Left ventricle myocardium inferior (tissue), 1 donor: ENCODE results near the gene ALOX15B. TPM values are rescaled to one million over a fixed set of nuclear protein-coding genes. Genes with fewer than 3 reads are reported as not detected.

Source experiments
- DNase-seq: peaks from one replicate; pipeline ENCODE4 v3.0.0-alpha.2; 2020
- H3K27ac ChIP-seq: fragments of 200-600 bp; replicated peaks from 2 replicates; pipeline ENCODE4 v1.8.0; 2021
- H3K27me3 ChIP-seq: fragments of 200-600 bp; 2 replicates; pipeline ENCODE4 v1.8.0; 2021; ENCODE audit warnings: low read depth
- H3K36me3 ChIP-seq: fragments of 200-600 bp; 2 replicates; pipeline ENCODE4 v1.8.0; 2021
- H3K4me1 ChIP-seq: fragments of 200-600 bp; 2 replicates; pipeline ENCODE4 v1.8.0; 2021
- H3K4me3 ChIP-seq: fragments of 200-600 bp; 2 replicates; pipeline ENCODE4 v1.8.0; 2021; ENCODE audit warnings: mild to moderate bottlenecking, moderate library complexity
- H3K9me3 ChIP-seq: fragments of 200-600 bp; replicated peaks from 2 replicates; pipeline ENCODE4 v1.8.0; 2021
- intact Hi-C: fragments of 100-400 bp; cut with micrococcal nuclease; formaldehyde crosslinking; loops from one replicate; pipeline ENCODE4 v1.11.0; 2022
- total RNA-seq: library from RNA; stranded (reverse); fragmentation: NEBNext Ultra II Directional; extraction: Animal tissue kit (Norgen Biotek cat#: 25700); gene quantifications from one replicate; pipeline ENCODE4 v1.2.1, GENCODE V29; 2021
- TF ChIP-seq, protein P1 (sequence below): fragments of 200-600 bp; IDR thresholded peaks from 2 replicates; pipeline ENCODE4 v1.8.0; 2021; ENCODE audit warnings: antibody characterized with exemption, mild to moderate bottlenecking, borderline replicate concordance
- donor health status: DM: no; HTN: yes; CAD: no; lungs with severe emphysema.

ALOX15B gene
- total RNA-seq, 1 donor from 2014 or later = not detected

DNA sequence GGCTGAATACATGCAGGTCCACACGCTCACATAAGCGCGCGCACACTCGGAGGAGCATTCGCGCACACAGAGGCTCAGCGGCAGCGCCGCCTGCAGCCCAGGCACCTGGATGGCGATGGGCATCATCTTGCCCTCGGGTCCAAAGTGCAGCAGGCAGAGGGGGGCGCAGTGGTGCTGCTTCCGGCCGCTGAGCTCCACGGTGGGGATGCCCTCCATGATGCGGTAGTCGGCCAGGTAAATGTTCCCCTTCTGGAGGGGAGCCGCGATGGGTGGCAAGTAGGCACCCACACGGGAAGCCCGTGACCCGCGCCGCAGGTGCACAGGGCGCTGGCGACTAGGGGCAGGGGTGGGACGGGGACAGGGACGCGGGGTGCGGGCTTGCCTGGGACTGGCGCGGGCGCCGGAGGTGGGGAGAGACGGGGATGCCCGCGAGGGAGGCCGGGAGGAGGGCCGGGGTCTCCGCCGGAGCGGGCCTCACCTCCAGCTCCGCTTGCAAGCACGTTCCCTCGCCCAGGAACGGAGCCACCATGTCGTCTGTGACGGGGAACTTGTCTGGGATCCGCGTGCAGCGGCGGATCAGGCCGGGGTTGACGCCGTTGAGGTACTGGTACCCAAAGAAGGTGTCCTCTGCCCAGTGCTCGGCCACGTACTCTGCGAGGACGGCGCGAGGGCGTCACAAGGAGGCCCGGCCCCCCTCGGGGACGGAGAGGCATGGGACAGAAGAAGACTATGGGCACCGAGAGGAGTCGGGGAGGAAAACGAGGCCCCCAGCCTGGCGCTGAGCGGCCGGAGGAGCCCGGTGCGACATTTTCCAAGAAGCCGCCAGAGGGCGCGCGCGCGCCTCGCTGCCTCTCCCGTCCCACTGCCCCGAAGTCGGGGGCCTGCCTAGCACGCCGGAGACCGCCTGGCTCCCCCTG is 40.7 kb downstream of the ALOX15B start:
- peak; percentile 71 for DNase-seq
- Histone ChIP-seq H3K4me1 (peaks cover 19% of the 10 kb centered on the region), H3K27ac (no peak overlapping the region), H3K9me3 (no peaks in the 10 kb centered on the region), H3K36me3 (no peaks in the 10 kb centered on the region), H3K4me3 (peak overlapping the region; percentile 65), H3K27me3 (peaks cover 98% of the 10 kb centered on the region)
- intact Hi-C loops = no loop called here
- TF ChIP-seq, protein P1, sequence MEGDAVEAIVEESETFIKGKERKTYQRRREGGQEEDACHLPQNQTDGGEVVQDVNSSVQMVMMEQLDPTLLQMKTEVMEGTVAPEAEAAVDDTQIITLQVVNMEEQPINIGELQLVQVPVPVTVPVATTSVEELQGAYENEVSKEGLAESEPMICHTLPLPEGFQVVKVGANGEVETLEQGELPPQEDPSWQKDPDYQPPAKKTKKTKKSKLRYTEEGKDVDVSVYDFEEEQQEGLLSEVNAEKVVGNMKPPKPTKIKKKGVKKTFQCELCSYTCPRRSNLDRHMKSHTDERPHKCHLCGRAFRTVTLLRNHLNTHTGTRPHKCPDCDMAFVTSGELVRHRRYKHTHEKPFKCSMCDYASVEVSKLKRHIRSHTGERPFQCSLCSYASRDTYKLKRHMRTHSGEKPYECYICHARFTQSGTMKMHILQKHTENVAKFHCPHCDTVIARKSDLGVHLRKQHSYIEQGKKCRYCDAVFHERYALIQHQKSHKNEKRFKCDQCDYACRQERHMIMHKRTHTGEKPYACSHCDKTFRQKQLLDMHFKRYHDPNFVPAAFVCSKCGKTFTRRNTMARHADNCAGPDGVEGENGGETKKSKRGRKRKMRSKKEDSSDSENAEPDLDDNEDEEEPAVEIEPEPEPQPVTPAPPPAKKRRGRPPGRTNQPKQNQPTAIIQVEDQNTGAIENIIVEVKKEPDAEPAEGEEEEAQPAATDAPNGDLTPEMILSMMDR = peak; percentile 97

DNA sequence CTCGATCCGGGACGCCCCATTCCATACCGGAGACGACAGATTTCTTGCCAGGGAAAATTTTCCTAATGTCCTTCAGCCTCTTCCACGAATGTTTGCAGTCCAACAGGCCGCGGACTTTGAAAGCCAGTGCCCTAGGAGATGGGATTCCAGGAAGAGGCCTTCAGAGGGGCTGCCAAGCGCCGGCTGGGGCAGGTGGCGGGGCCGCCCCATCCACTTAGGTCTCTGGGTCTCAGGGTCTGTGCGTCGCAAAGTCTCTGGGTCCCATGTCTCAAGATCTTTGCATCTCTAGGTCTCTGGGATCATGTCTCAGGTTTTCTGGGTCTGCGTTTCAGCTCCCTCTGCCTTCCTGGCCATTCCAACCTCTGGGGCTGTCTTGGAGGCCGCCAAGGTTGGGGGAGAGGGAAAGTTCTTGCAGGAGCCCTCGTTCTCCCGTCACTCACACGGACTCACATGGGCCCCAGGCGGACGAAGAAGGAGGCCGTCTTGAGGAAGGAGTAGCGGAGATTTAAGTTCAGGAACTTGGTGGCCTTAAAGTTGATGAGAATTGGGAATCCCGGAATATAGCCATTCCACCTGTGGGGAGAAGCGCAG is 41.4 kb downstream of the ALOX15B start:
- Histone ChIP-seq H3K4me1 (peaks cover 19% of the 10 kb centered on the region), H3K36me3 (no peaks in the 10 kb centered on the region), H3K27ac (no peak overlapping the region), H3K27me3 (peaks cover 98% of the 10 kb centered on the region), H3K9me3 (no peaks in the 10 kb centered on the region), H3K4me3 (peak overlapping the region; percentile 65)
- no peak for DNase-seq
- intact Hi-C loops = no loop called here
- TF ChIP-seq, protein P1 = peak; percentile 43

DNA sequence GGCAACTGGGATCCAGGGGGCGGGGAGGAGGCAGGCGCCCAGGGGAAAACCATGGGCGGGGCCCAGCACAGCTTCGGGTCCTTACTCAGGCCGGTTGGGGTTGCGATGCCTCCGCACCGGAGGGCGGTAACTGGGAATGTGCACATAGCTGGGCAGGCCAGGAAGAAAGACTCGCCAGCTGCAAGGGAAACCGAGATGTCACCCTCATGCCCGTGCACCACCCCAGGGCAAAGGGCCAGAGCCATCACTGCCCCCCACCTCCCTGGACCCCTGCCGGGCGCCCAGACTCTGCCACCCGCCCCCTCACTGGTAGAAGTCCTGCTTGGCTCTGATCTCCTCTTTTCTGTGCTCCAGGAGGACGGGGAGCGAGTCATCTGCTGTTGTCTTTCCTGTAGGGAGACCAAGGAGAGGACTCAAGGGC is 42.0 kb downstream of the ALOX15B start:
- Histone ChIP-seq H3K9me3 (no peaks in the 10 kb centered on the region), H3K4me1 (peaks cover 19% of the 10 kb centered on the region), H3K4me3 (no peak overlapping the region), H3K27me3 (peaks cover 98% of the 10 kb centered on the region), H3K27ac (no peak overlapping the region), H3K36me3 (no peaks in the 10 kb centered on the region)
- TF ChIP-seq, protein P1 = no peak
- intact Hi-C loops = no loop called here
- no peak for DNase-seq

DNA sequence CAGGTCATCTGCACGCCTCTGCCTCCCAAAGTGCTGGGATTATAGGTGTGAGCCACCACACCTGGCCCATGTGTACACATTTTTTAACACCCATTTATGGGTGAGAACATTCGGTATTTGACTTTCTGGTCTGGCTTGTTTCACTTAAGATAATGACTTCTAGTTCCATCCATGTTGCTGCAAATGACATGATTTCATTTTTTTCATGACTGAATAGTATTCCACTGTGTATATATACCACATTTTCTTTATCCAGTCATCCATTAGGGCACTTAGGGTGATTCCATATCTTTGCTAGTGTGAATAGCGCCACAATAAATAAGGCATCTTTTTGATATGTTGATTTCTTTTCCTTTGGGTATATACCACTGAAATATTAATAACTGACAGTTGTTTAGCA is 43.0 kb downstream of the ALOX15B start:
- no peak for DNase-seq
- Histone ChIP-seq H3K27me3 (peaks cover 98% of the 10 kb centered on the region), H3K36me3 (no peaks in the 10 kb centered on the region), H3K27ac (no peak overlapping the region), H3K9me3 (no peaks in the 10 kb centered on the region), H3K4me3 (no peak overlapping the region), H3K4me1 (peaks cover 19% of the 10 kb centered on the region)
- intact Hi-C loops = no loop called here
- TF ChIP-seq, protein P1 = no peak

DNA sequence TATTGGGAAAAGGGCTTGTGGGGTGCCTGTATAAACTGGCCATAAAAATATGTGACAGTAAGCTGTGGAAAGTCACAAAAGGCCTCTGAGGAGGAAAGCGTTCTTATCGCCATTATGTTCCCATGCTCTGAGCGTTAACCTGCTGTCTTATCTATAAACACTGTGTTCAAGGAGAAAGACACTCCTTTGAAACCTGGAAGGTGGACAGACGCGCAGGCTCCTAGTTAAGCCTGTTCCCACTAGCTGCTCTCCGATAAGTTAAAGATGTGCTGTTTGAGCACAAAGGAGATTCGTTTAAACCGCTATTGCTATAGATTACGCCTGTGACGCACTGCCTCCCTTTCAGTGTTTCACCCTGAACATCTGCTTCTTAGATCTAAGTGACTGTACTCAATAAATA is 43.4 kb downstream of the ALOX15B start:
- DNase-seq = no peak
- Histone ChIP-seq H3K4me3 (no peak overlapping the region), H3K4me1 (peaks cover 19% of the 10 kb centered on the region), H3K36me3 (no peaks in the 10 kb centered on the region), H3K9me3 (no peaks in the 10 kb centered on the region), H3K27me3 (peaks cover 96% of the 10 kb centered on the region), H3K27ac (no peak overlapping the region)
- intact Hi-C loops = no loop called here
- TF ChIP-seq, protein P1 = no peak
